Right lobe of liver (tissue), 6 donors: ENCODE measurements around the gene AP1B1. TPM values are rescaled to one million over a fixed set of nuclear protein-coding genes. Genes with fewer than 3 reads are reported as not detected.
A peak's percentile ranks its signal among the peaks of the same experiment; 100 is the strongest.

Source experiments
- ATAC-seq, 4 donors: fragments of 200-7000 bp; cut with Tn5 transposase; one replicate each; pipeline ENCODE4 v1.9.1; 2020; ENCODE audit warnings: mild to moderate bottlenecking in 4 of 4, moderate library complexity in 4 of 4
- DNase-seq, 3 donors: peaks; one replicate each; pipeline ENCODE4 v3.0.0-alpha.2; 2020
- H3K27ac ChIP-seq, 3 donors: fragments of 200-600 bp; one replicate each; pipeline ENCODE4 v1.8.0; 2022
- H3K27me3 ChIP-seq, 2 donors: fragments of 200-600 bp; one replicate each; pipeline ENCODE4 v1.8.0; 2022
- H3K36me3 ChIP-seq, 4 donors: fragments of 200-600 bp; sonication (generic) in 1 of 4; one replicate each; pipeline versions ENCODE4 v1.5.1 to v1.8.0; 2017 to 2022; ENCODE audit warnings: control low read depth in 1 of 4
- H3K4me1 ChIP-seq, 4 donors: fragments of 200-600 bp; sonication (generic) in 1 of 4; one replicate each; pipeline versions ENCODE4 v1.5.1 to v1.8.0; 2017 to 2022; ENCODE audit warnings: control low read depth in 1 of 4
- H3K4me3 ChIP-seq, 3 donors: fragments of 200-600 bp; one replicate each; pipeline ENCODE4 v1.8.0; 2022
- H3K9me3 ChIP-seq, 4 donors: fragments of 200-600 bp; sonication (generic) in 1 of 4; one replicate each; pipeline versions ENCODE4 v1.5.1 to v1.8.0; 2017 to 2022; ENCODE audit warnings: control low read depth in 1 of 4
- CTCF ChIP-seq, 4 donors: fragments of 200-600 bp in 3 of 4; fragments of 450-650 bp in 1 of 4; IDR thresholded peaks; one replicate each; pipeline versions ENCODE4 v1.5.1 to v1.8.0; 2016 to 2022; ENCODE audit warnings: antibody characterized with exemption in 4 of 4, mild to moderate bottlenecking in 2 of 4
- POLR2A ChIP-seq: fragments of 450-650 bp; IDR thresholded peaks from one replicate; pipeline ENCODE4 v1.6.1; 2017; ENCODE audit warnings: antibody characterized with exemption, mild to moderate bottlenecking
- WGBS: methylation state at CpG from one replicate; pipeline ENCODE4 v1.1.6; 2018; ENCODE audit warnings: low coverage, low lambda C conversion rate; ENCODE audit not compliant: insufficient coverage; ENCODE audit errors: missing lambda C conversion rate; 5-methylcytosine and 5-hydroxymethylcytosine counted together
- intact Hi-C, 2 donors: fragments of 100-400 bp; cut with DNase I; formaldehyde crosslinking; loops; one replicate each; pipeline versions ENCODE4 v1.11.2 to v1.14.1; 2022
- total RNA-seq, 6 experiments: library from RNA; depleted of rRNA in 2 of 6; stranded (reverse); fragments of >200 nt in 2 of 6; fragmentation: NEBNext Ultra II Directional in 3 of 6; extraction: Animal tissue kit (Norgen Biotek cat#: 25700) in 3 of 6; gene quantifications; one replicate each; pipeline versions ENCODE4 v1.1.0 to v1.2.4, GENCODE V29; 2016 to 2023
- donor health status: DM: no; HTN: yes; CAD: no.
- donor health status: DM: no; HTN: no; CAD: no.
- donor health status: DM: no; HTN: no; CAD: no.
- donor health status: DM: no; HTN: yes; CAD: no.
- donor health status: DM: no; HTN: yes; CAD: no.

AP1B1 gene
- total RNA-seq, 6 experiments from 2014 or later = 35.7 to 63.2 (median 44.4) TPM

DNA sequence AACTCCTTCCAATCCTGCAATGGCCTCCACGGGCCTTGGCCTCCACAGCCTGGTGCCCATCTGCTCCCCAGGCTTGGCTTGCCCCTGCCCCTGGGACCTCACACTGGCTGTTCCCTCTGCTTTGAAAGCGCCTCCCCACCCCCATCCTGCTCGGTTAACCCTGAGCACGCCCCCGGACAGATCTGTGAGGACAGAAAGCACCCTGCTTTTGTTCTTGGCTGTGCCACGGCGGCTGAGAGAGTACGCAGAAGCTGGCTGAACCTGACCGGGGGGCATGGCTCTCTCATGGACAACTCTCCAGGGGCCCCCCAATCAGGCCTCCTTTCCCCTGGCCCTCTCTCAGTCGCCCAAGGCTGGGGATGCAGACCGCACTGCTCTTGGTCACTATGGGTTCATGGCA is 52.7 kb downstream of the AP1B1 start:
- intact Hi-C loops = no loop called here
- no peak for TF ChIP-seq POLR2A
- TF ChIP-seq CTCF (IDR thresholded peaks at IDR 0.05) = no peak
- Histone ChIP-seq H3K4me3 (no peak overlapping the region), H3K4me1 (peaks cover 0 to 40% (median 17%) of the 10 kb centered on the region in 4 donors), H3K27me3 (no peaks in the 10 kb centered on the region), H3K27ac (peak overlapping the region in 1 of 3 donors; percentile 88), H3K36me3 (peaks cover 4 to 43% (median 16%) of the 10 kb centered on the region in 4 donors), H3K9me3 (no peaks in the 10 kb centered on the region)
- 88% methylated on average over 3 of the region's 11 CpGs for WGBS
- no peak for DNase-seq
- ATAC-seq = no peak

DNA sequence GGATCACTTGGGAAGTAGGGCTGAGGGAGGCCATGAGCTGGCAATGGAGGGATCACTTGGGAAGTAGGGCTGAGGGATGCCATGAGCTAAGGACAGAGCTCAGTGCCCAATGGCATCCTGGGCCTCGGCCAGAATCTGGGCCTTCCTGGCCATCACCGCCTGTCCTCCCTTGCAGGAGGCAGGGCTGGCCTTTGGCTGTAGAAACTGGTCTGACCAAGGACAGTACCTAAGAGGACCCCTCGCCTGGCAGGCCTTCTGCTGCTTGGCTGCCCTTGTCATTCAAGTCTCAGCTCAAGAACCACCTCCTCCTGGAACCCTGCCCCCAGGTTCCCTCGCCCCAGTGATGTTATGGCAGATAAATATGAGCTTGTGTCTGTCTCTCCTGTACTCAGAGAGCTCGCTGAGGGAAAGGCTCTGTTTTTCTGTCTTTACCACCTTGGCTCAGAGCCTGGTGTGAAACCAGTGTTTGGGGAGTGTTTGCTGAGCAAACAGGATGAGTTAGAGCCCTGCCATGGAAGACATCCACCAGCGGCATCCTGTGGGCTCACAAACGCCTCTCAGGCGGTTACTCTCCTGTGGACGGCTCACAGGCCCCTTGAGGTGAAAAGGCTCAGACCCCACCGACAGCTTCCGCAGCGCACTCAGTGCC is 53.5 kb downstream of the AP1B1 start:
- Histone ChIP-seq H3K4me3 (no peak overlapping the region), H3K9me3 (no peaks in the 10 kb centered on the region), H3K27ac (peak overlapping the region in 2 of 3 donors; percentile 40 to 88), H3K36me3 (peaks cover 0 to 46% (median 12%) of the 10 kb centered on the region in 4 donors), H3K4me1 (peaks cover 0 to 40% (median 17%) of the 10 kb centered on the region in 4 donors), H3K27me3 (no peaks in the 10 kb centered on the region)
- DNase-seq = peak in 2 of 3 donors; percentile 61 to 73
- intact Hi-C loops = no loop called here
- TF ChIP-seq POLR2A = no peak
- TF ChIP-seq CTCF (IDR thresholded peaks at IDR 0.05) = no peak
- ATAC-seq = peak; percentile 45 to 61 (median 50)
- WGBS = 11% methylated on average over 2 of the region's 12 CpGs

GRCh38 chr22:29334148-29334547 is 54.2 kb downstream of the AP1B1 start:
- Histone ChIP-seq H3K27ac (peak overlapping the region in 1 of 3 donors; percentile 88), H3K36me3 (peaks cover 0 to 50% (median 11%) of the 10 kb centered on the region in 4 donors), H3K9me3 (no peaks in the 10 kb centered on the region), H3K4me3 (no peak overlapping the region), H3K4me1 (peaks cover 0 to 40% (median 17%) of the 10 kb centered on the region in 4 donors), H3K27me3 (no peaks in the 10 kb centered on the region)
- ATAC-seq = no peak
- peak in 1 of 3 donors; percentile 49 for DNase-seq
- no CpG with 5 or more reads among the region's 7 CpGs for WGBS
- intact Hi-C loops = no loop called here
- no peak for TF ChIP-seq CTCF (IDR thresholded peaks at IDR 0.05)

DNA sequence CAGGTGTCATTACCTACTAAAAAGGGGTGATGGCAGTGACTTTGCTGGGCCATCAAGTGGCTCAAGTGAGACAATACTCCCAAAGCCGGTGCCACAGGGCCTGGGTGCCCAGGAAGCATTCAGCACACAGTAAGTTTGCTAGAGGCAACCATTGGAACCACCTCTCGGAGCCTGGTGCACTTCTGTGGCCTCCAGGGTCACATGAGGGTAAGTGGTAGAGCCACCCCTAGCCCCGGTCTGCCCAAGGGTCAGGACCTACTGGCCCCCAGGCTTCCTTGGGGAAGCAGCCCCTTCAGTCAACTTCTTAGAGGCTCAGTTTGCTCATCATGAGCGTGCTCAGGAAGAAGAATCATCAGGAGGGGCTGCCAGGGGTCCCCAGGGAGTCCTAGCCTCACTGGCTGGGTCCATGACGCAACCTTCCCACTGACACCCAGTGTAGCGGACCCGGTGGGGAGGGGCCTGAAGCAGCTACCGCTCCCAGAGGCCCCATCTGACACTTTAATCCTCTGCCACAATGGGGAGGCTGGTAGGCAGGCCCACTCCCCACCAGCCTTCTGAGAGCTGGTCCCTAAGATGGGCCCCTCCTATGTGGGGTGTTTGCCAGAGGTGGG is 55.4 kb downstream of the AP1B1 start:
- no CpG with 5 or more reads among the region's 8 CpGs for WGBS

More for the DNA sequence above, 55.4 kb downstream of the AP1B1 start:
- TF ChIP-seq POLR2A = no peak
- TF ChIP-seq CTCF (IDR thresholded peaks at IDR 0.05) = no peak
- DNase-seq (no peak), ATAC-seq (no peak)
- intact Hi-C loops = no loop called here
- H3K36me3 ChIP-seq = peaks cover 0 to 49% (median 8%) of the 10 kb centered on the region in 4 donors
- no peak overlapping the region for H3K4me3 ChIP-seq
- peaks cover 0 to 34% (median 15%) of the 10 kb centered on the region in 4 donors for H3K4me1 ChIP-seq
- no peaks in the 10 kb centered on the region for H3K9me3 ChIP-seq
- no peaks in the 10 kb centered on the region for H3K27me3 ChIP-seq
- no peak overlapping the region for H3K27ac ChIP-seq
